ENCODE measurements around the gene GNAQ.

Gene GNAQ

GRCh38 chr9:78023003-78023741, 8.4 kb downstream of the GNAQ start:
- Histone ChIP-seq H3K79me2 (ENCODE audit: control insufficient read depth, low read length) (no peaks in the 10 kb centered on the region), H3K4me3 (ENCODE audit: low read length) (no peak overlapping the region), H3K4me1 (ENCODE audit: control insufficient read depth, low read length) (no peaks in the 10 kb centered on the region), H3K4me2 (ENCODE audit: low read length) (no peak overlapping the region), H3K9me2 (replicated peaks; ENCODE audit: control insufficient read depth, low read length) (no peaks in the 10 kb centered on the region), H3F3A (ENCODE audit: control insufficient read depth, insufficient read depth) (no peaks in the 10 kb centered on the region), H3K27me3 (ENCODE audit: control insufficient read depth, low read length) (peaks cover 10% of the 10 kb centered on the region), H4K20me1 (ENCODE audit: control insufficient read depth, insufficient read depth, low read depth, low read length) (no peaks in the 10 kb centered on the region), H3K9me3 (ENCODE audit: control insufficient read depth, insufficient read depth, low read length) (no peaks in the 10 kb centered on the region), H3K27ac (ENCODE audit: low read depth, low read length) (no peak overlapping the region), H3K36me3 (ENCODE audit: control insufficient read depth, low read length) (no peaks in the 10 kb centered on the region)
- TF ChIP-seq EZH2phosphoT487 (IDR thresholded peaks at IDR 0.05; ENCODE audit: borderline replicate concordance, low read length) = no peak
- no peak for TF ChIP-seq CTCF (IDR thresholded peaks at IDR 0.05; ENCODE audit: low read depth, low read length, poor library complexity, severe bottlenecking)

GRCh38 chr9:78021697-78022096, 9.9 kb downstream of the GNAQ start:
- Histone ChIP-seq H4K20me1 (ENCODE audit: control insufficient read depth, insufficient read depth, low read depth, low read length) (no peaks in the 10 kb centered on the region), H3K79me2 (ENCODE audit: control insufficient read depth, low read length) (no peaks in the 10 kb centered on the region)

GRCh38 chr9:78017190-78017693, 14.4 kb downstream of the GNAQ start:
- H3K79me2 ChIP-seq (ENCODE audit: control insufficient read depth, low read length) = no peaks in the 10 kb centered on the region

More at GRCh38 chr9:78021697-78022096, 9.9 kb downstream of the GNAQ start:
- H3K4me1 ChIP-seq (ENCODE audit: control insufficient read depth, low read length) = no peaks in the 10 kb centered on the region
- H3K4me3 ChIP-seq (ENCODE audit: low read length) = no peak overlapping the region
- no peaks in the 10 kb centered on the region for H3K36me3 ChIP-seq (ENCODE audit: control insufficient read depth, low read length)
- TF ChIP-seq EZH2phosphoT487 (IDR thresholded peaks at IDR 0.05; ENCODE audit: borderline replicate concordance, low read length) = no peak
- H3K9me2 ChIP-seq (replicated peaks; ENCODE audit: control insufficient read depth, low read length) = no peaks in the 10 kb centered on the region
- H3F3A ChIP-seq (ENCODE audit: control insufficient read depth, insufficient read depth) = no peaks in the 10 kb centered on the region
- H3K9me3 ChIP-seq (ENCODE audit: control insufficient read depth, insufficient read depth, low read length) = no peaks in the 10 kb centered on the region
- H3K27ac ChIP-seq (ENCODE audit: low read depth, low read length) = no peak overlapping the region
- H3K4me2 ChIP-seq (ENCODE audit: low read length) = no peak overlapping the region
- H3K27me3 ChIP-seq (ENCODE audit: control insufficient read depth, low read length) = peaks cover 10% of the 10 kb centered on the region

More at GRCh38 chr9:78017190-78017693, 14.4 kb downstream of the GNAQ start:
- H3K4me2 ChIP-seq (ENCODE audit: low read length) = no peak overlapping the region
- H3K9me2 ChIP-seq (replicated peaks; ENCODE audit: control insufficient read depth, low read length) = no peaks in the 10 kb centered on the region
- peaks cover 2% of the 10 kb centered on the region; the same call in 1 of the 2 replicates for H3K27me3 ChIP-seq (ENCODE audit: control insufficient read depth, low read length)
- TF ChIP-seq EZH2phosphoT487 (IDR thresholded peaks at IDR 0.05; ENCODE audit: borderline replicate concordance, low read length) (no peak), CTCF (IDR thresholded peaks at IDR 0.05; ENCODE audit: low read depth, low read length, poor library complexity, severe bottlenecking) (no peak)
- no peaks in the 10 kb centered on the region for H3K36me3 ChIP-seq (ENCODE audit: control insufficient read depth, low read length)
- no peak overlapping the region for H3K27ac ChIP-seq (ENCODE audit: low read depth, low read length)
- H3K9me3 ChIP-seq (ENCODE audit: control insufficient read depth, insufficient read depth, low read length) = no peaks in the 10 kb centered on the region
- no peak overlapping the region for H3K4me3 ChIP-seq (ENCODE audit: low read length)
- H3K4me1 ChIP-seq (ENCODE audit: control insufficient read depth, low read length) = no peaks in the 10 kb centered on the region
- H3F3A ChIP-seq (ENCODE audit: control insufficient read depth, insufficient read depth) = no peaks in the 10 kb centered on the region
- no peaks in the 10 kb centered on the region for H4K20me1 ChIP-seq (ENCODE audit: control insufficient read depth, insufficient read depth, low read depth, low read length)

Measured in DOHH2 (cell line).